ENCODE measurements around the gene BOC.

The BOC gene

GRCh38 chr3:113288881-113289280 lies 77.5 kb downstream of the BOC start:
- DNase-seq: no peak

DNA sequence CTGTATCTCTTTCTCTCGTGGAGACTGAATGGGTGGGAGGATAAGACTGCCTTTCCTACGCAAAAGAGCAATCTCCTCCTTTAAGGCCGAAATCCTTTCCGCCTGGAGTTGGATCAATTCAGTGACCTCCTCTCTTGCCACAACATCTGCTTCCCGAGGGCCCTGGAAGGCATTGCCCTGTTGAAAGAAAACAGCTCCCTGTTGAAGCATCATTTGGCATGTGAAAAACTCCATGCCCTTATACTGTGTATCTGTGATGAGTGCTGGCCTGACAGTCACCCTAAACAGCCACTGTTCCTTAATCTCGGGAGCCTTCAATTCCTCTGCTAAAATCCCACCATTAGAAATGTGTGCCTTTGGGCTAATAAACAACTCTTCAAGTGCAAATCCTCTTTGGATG lies 80.2 kb downstream of the BOC start:
- DNase-seq: no peak

DNA sequence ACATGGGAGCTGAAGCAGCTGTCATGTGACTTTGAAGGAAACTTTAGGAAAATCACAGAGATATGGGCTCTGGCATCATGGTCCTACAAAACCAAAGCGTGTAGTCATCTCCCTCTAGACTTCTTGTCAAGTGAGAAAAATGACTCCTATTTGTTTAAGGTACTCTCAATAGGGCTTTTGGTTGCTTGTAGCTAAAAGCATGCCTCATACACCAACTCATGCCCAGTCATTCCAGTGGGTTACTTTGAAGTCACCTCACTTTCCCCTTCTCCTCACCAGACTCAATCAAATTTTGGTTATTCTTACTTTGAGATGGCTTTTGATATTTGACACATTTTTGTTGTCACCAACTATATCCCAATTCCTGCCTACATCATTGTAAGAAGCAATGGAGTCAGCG lies 81.6 kb downstream of the BOC start:
- no peak for DNase-seq

DNA sequence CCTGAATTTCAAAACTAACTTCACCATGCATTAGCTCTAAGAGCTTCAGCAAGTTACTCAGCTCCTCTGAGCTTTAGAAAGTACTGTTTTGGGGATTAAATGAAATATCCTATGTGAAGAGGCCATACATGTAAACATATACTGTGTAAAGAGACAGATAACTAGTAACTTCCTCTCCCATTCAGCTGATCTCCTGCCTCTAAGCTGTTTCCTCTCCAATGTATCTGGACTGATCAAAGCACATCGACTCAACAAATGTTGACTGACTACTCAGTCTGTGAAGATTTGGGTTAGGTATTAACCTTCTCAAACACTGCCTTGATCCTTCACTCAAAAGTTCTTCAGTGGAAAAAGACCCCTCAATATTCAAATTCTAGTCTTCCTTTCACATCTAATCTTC lies 82.0 kb downstream of the BOC start:
- DNase-seq: no peak

GRCh38 chr3:113295463-113295862 lies 84.1 kb downstream of the BOC start:
- DNase-seq: no peak

DNA sequence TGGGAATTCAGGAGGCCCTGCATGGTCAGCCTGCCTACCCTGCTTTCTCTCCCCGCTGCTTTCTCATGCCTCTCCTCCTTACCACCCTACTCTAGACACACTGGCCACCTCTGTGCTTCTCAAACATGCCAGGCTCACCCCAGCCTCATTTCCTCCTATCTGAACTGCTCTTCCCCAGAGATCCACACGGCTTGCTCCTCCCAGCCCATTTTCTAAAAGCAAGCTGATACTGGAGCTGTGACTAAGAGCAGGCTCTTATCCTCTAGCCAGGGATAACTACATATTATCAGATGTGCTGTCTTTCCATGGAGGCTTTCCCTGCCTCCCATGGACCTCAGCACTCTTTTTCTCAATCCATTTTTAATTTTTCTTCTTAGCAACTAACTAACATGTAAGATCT lies 85.9 kb downstream of the BOC start:
- DNase-seq: no peak

GRCh38 chr3:113297841-113298240 lies 86.5 kb downstream of the BOC start:
- no peak for DNase-seq

DNA sequence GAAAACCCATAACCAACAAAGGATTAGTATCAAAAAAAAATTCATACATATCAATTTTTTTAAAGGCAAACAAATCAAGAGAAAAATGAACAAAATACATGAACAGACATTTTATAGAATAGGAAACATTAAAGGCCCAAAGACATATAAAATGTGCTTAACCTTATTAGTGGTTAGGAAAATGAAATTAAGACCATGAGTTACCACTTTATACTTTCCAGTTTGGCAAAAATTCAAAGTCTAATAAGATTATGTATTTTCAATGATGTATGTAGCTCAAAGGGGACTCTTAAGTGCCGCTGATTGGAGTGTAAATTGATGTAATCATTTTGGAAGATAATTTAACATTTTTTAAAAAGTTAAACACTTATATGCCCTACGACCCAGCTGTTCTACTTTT lies 89.2 kb downstream of the BOC start:
- DNase-seq: no peak

GRCh38 chr3:113304102-113304501 lies 92.7 kb downstream of the BOC start:
- no peak for DNase-seq

DNA sequence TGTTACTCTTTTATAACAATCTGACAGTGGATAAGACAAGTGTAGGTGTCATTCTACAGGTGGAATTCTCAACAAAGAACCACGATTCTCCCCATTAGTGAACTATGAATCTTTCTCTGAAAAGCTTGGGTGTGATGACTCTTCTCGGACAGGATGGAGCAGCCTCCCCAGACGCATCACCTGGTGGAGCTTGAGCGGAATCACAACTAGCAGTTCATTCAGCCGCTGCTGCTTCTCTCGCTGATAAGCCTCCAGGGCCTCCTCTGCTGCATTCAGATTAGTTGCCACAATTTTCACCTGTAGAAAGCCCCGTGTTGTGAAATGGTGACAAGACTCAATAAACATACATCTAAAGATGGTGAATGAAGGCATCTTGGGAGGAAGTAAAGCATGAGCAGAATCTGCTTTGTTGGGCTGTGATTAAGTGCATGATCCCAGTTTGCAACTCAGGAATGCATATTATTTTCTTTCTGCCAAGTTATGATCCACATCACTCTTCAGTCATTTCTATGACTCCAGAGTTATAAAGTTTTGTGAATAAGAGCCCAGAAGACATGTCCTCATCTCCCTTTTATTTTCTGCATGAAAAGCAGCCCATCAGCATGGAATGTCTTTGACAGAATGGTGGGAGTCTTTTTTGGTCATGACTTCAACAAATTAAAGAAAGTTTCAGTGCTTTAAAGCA lies 93.6 kb downstream of the BOC start:
- DNase-seq: no peak

DNA sequence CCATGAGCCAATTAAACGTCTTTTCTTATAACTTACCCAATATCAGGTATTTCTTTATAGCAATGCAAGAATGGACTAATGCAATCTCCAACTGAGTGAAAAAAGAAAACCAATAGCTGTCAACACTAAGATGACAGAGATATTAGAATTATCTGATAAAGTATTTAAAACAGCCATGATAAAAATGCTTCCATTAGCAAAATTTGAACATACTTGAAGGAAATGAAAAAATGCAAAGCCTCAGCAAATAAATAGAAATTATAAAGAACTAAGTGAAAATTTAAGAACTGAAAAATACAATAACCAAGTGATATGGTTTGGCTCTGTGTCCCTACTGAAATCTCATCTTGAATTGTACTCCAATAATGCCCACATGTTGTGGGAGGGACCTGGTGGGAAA lies 99.6 kb downstream of the BOC start:
- no peak for DNase-seq

GRCh38 chr3:113312416-113312815 lies 101.1 kb downstream of the BOC start:
- DNase-seq: no peak

DNA sequence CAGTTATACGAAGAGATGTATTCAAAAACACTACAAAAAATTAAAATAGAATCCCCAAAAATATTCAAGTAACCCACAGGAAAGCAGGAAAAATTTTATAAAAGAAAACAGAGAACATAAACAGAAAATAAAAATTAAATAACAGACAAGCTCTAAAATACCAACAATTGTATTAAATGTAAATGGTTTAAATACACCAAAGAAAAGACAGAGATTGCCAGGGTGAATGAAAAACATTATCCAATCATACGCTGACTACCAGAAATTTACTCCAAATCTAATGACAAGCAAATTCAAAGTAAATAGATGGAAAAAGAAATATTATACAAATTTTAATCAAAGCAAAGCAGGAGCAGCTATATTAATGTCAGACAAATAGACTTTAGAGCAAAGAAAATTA lies 103.6 kb downstream of the BOC start:
- no peak for DNase-seq

GRCh38 chr3:113329757-113330156 lies 118.4 kb downstream of the BOC start:
- DNase-seq: no peak

DNA sequence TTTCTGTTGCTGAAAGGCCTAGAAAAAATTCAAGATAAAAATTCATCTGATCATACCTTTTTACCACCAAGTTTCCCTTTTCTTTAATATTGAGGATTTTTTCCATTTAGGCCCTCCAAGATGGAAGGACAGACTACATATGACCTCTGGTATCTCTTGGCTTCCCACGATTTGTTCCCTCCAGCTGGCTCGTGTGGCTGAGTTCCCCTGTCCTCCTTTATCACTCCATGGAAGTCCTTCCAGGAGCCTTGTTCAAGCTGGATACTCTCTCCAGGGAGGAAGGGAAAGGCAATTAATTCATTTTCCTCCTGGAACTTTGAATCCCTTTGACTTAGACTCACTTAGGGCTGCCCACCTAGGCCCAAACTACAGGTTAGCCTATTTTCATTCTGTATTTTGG lies 119.4 kb downstream of the BOC start:
- no peak for DNase-seq

GRCh38 chr3:113331187-113331586 lies 119.8 kb downstream of the BOC start:
- DNase-seq: no peak

Measured in NCI-H1694 (cell line).